HUDEP-2 (cell line): ENCODE measurements around the gene DDX31.

Experiments used
- DNase-seq, 76 experiments: peaks; one replicate each; lab custom pipeline; 2025; ENCODE audit not compliant: unreplicated experiment in 76 of 76; lab: John Stamatoyannopoulos, UW

The DDX31 gene

GRCh38 chr9:132600326-132600984 is 69.3 kb downstream of the DDX31 start:
- no peak for DNase-seq

GRCh38 chr9:132597073-132597775 is 72.6 kb downstream of the DDX31 start:
- no peak for DNase-seq

DNA sequence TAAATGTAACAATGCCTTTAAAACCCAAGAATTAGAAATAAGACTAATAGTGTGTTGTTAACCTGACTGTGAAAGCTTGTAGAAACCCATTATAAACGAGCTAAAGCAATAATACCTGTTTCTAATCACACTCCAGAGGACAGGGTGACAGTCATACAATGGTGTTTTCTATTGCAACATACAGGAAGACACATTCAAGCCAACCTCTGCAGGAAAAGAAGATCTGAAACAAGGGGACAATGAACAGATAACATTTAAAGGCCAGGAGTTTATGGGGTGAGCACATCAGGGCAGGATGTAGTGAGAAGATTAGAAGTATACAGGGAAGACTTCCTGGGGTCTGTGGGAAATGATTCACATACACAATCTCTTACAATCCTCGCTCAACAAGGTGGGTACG is 73.6 kb downstream of the DDX31 start:
- no peak for DNase-seq

DNA sequence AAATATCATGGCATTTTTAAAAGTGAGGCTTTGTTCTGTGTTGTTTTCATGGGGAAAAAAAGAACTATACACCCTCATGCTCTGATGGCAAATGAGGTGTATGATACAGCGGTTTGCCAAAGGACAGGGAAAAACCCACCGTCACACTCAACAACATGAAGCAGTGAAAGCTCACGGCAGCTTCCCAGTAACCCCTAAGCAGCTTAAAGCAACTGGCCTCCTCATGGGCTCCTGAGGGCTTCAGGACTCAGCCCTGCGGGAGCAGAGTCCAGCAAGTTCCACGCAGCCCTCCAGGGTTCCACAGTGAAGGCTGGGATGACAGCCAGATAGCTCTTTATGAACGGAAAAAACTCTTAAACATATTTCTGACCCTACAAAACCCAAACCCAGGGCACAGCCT is 74.5 kb downstream of the DDX31 start:
- no peak for DNase-seq

DNA sequence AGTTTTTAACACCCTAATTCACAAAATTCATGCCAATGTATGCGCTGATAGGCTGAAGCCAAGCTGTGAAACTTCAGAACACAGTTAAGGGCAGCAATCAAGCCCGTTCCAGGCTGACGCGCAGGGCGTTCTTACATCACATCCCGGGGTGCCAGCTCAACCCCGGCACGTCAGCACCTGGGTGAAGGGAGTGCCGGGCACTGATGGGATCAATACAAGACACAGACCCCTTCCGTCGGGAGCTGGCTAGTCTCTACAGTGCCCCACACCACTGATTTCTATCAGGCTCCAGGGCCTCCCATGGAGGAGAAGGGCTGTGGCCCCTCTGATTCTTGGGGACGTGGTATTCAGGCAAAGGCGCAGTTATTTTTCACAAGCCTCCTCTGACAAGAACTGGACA is 75.4 kb downstream of the DDX31 start:
- no peak for DNase-seq

GRCh38 chr9:132592451-132592850 is 77.3 kb downstream of the DDX31 start:
- no peak for DNase-seq

GRCh38 chr9:132591751-132592314 is 78.0 kb downstream of the DDX31 start:
- DNase-seq: no peak

DNA sequence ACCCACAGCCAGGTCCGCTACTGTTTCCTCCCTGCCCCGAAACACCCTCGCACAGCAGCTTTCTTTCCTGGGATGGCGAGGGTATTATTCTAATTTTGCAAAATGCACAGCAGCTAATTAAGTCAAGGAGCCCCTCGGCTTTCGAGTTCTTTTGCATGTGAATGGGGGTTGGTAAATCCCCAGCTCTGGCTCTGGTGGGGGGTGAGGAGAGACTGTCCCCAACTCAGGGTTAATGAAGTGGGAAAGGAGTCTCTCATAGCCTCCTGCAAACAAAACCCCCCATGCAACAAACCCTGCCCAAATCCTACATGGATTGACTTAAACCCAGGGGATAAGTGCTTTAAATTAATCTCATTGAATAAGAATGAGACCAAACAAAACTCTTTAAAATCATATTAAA is 78.5 kb downstream of the DDX31 start:
- no peak for DNase-seq

DNA sequence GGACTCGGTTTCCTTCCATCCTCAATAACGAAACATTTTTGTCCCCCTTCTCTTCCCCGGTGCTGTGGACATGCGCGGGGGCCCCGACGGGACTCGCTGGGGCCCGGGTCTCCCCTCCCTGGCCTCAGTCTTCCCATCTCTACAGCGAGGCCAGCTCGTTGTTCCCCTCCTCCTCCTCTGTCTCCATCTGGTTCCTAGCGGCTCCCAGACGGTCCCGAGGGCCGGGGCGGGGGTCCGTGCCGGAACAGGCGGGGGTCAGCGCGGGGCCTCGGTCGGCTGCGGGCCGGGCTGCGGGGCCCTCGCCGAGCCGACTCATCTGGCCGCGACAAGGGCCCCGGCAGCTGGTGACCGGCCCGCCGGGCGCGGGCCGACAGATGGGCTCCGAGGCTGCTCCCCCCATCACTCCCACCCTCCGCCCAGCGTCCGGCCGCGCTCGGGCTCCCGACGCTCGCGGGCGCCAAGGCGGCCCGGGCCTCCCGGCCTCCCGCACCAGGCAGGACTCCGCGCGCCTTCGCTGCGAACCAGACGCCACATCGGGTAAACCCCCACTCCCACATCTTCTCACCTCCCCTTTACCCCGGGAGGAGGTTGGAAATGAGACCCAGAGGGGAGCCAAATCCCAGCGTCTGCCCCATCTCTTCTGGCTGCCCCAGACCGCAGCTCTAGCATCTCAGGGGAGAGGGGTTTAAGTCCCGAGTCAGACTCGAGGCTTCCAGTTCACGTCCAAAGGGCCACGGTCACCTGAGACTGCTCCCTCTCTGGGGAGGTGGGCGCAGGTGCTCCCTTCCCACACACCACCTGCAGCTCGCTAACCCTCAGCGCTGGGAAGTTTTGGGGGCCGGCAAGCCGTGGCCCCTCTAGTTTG is 79.2 kb downstream of the DDX31 start:
- DNase-seq: no peak

GRCh38 chr9:132590037-132590317 is 79.8 kb downstream of the DDX31 start:
- DNase-seq: no peak

GRCh38 chr9:132589148-132590036 is 80.4 kb downstream of the DDX31 start:
- no peak for DNase-seq

- no peak for DNase-seq
Measured at GRCh38 chr9:132588501-132589147, 81.2 kb downstream of the DDX31 start.

DNA sequence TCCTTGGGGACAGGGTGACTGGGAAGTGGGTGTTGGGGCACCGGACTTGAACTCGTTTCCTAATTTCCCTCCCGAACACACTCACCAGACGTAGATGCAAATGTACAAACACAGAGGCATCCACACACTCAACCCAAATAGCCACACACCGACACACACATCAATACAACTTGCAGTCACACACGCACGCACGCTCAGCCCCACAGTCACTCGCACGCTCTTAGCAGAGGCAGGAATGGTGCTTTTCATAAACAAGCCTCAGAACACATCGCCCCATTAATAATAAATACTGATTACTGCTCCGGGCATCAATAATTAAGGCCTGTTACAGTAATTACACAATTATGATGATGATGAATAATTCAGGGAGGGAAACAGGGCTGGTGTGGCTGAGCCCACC is 81.7 kb downstream of the DDX31 start:
- DNase-seq: no peak

DNA sequence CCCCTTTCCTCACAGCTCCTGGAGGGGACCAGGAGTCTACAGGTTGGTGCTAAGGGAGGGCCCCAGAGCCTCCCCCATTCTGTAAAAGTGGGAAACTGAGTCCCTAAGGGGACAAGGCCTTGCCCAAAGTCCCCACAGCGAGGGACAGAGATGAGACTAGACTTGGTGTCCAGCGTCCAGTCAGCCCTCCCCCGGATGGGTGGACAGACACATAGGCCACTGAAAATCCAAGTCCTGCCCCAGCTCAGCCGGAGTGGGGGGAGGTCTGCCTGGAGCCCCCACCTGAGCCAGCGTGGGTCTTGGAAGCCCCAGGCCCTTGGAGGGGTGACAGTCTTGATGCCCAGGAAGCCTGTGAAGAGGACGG is 82.2 kb downstream of the DDX31 start:
- no peak for DNase-seq

DNA sequence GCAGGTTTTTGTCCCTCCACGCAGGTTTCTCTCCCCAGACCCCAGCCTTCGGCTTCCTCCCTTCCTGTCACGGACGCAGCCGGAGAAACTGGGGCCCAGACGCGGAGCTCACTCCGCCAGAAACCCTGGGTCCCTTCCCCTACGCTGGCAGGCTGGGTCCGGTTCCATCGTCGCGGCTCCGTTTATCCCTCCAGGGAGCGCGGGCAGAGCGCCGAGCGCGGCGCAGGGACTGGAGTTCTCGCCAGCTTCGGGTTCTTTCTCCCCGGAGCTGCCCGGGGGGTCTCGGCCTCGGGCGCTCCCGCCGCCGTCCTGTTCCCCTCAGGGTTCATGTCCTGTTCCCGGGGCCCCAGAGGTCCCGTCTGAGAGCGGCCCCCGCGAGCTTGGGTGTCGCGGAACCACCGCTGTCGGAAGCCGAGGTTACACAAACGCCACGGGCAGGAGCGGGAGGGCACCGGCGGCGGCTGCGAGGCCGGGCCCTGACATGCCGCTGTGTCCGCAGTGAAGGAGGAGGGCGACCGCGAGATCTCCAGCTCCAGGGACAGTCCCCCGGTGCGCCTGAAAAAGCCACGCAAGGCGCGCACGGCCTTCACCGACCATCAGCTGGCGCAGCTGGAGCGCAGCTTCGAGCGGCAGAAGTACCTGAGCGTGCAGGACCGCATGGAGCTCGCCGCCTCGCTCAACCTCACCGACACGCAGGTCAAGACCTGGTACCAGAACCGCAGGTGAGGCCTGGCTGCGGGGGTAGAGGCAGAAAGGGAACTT is 82.8 kb downstream of the DDX31 start:
- DNase-seq: no peak

DNA sequence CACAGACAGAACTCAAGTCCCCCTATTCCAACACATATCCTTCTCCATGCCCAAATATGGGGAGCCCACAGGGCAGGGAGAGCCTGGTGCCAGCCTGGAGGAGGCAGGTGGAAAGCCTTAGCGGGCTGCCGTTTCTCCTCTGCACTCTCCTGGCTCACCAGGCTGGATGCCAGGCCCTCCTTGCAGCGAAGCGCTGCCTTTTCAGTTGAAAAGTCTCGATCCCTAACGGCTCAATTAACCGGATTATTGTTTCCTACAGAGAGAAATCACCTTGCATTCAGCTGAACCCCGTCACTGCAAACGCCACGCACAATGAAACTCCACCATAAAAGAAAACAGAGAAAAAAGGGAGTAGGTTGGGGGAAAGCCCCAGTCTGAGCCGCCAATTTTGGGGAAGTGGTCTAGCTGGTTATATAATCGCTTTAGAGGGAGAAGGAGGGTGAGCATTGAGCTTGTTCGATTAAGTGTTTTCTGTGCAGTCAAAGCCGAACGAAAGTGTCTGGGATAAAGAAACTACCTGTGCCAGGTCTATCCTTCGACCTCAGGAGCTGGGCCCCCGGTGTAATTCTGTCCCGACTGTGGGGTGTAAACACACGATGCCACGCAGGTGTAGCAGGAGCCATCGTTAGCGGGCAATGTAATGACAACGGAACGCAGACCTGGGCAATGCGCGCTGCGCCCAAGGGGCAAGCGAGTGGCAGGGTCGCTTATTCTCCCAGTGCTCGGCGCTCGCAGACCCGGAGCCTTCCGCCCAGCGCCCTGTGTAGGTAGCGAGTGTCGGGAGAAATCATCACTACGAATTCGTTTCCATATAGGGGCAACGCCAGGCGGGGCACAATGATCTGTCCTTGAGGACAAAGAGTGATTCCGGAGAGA is 83.6 kb downstream of the DDX31 start:
- no peak for DNase-seq

DNA sequence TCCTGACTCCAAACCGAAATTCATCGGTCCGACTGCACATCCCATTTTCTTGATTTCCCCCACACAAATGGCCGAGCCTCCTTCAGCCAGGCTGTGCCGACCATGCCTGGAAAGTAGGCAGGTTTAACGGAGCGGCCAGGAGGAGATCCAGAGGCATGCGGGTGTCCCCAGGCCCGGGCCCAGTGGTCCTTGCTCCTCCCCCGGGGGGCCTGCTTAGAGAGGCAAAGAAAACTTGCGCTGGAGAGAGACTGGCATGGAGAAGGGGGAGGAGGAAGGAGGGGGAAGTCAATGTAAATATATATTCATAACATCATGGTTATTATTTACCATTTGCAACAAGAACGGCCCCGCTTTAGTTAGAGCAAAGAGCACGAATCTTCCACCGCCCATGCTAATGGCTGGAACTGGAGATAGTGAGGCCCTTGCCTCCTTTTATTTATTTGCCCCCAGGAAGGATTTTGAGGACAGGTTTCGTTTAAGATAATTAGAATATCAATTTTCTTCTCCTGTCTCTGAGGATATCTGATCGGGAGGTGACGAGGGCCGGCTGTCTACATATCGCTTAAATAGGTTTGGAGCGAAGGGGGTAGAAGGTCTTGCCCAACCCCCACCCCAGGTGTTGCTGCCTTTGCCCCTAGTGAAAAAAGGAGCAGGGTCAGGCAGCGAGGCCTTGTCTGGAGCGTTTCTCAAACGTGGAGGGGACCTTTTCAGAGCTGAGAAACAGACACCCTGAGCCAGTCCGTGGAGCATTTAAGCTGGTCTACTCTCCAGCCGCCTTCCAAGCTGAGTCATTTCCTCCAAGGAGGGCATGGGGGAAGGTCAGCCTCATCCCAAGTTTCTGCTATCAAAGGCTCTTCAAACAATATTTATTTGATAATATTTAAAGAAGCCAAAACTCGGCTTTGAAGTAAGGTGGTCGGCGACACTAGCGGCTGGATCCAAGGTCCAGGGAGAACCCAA is 84.9 kb downstream of the DDX31 start:
- DNase-seq: no peak
